Panc1 (cell line): ENCODE measurements around the gene TMOD2.

Source experiments
- CTCF ChIP-seq: fragments of 450-650 bp; IDR thresholded peaks from 2 replicates; pipeline ENCODE4 v1.5.1; 2017; ENCODE audit warnings: mild to moderate bottlenecking
- POLR2AphosphoS5 ChIP-seq: IDR thresholded peaks from 2 replicates; pipeline ENCODE4 v1.6.1; 2012; ENCODE audit warnings: mild to moderate bottlenecking, low read depth, low read length, moderate library complexity
- REST ChIP-seq, 2 experiments: IDR thresholded peaks; 2 replicates each; pipeline ENCODE4 v1.6.1; 2011 to 2012; ENCODE audit warnings: low read depth in 2 of 2, control low read depth in 1 of 2, low read length in 1 of 2, mild to moderate bottlenecking in 1 of 2, moderate library complexity in 1 of 2; ENCODE audit not compliant: insufficient read depth in 1 of 2

- TF ChIP-seq CTCF: no peak
- TF ChIP-seq POLR2AphosphoS5: no peak
- no peak for TF ChIP-seq REST (IDR thresholded peaks at IDR 0.05; ENCODE audit: insufficient read depth in 1 of 2, low read depth in 2 of 2, low read length in 1 of 2)
Observed at GRCh38 chr15:51863131-51863530, 111.7 kb downstream of the TMOD2 start.
